OCI-LY1 (cell line): Measurements from ENCODE around the gene ZSCAN31.

Experiments
- H2AFZ ChIP-seq: fragments of 200-600 bp; sonication (generic), shearing (Covaris generic); 2 replicates; pipeline ENCODE4 v1.6.0; 2014; ENCODE audit warnings: antibody characterized with exemption, mild to moderate bottlenecking, low read length
- H3F3A ChIP-seq: fragments of 200-600 bp; sonication (generic), shearing (Covaris generic); 2 replicates; pipeline ENCODE4 v1.6.0; 2014; ENCODE audit warnings: mild to moderate bottlenecking, antibody characterized with exemption, low read length, moderate library complexity; ENCODE audit not compliant: insufficient read depth
- H3K27ac ChIP-seq: fragments of 200-600 bp; sonication (generic); 2 replicates; pipeline ENCODE4 v1.5.1; 2014; ENCODE audit warnings: low read length, mixed run types, mild to moderate bottlenecking, low read depth; ENCODE audit not compliant: poor library complexity, severe bottlenecking
- H3K27me3 ChIP-seq: fragments of 200-600 bp; sonication (generic); 2 replicates; pipeline ENCODE4 v1.6.0; 2014; ENCODE audit warnings: antibody characterized with exemption, mild to moderate bottlenecking, low read length, moderate library complexity; ENCODE audit not compliant: insufficient read depth
- H3K36me3 ChIP-seq: fragments of 200-600 bp; sonication (generic); 2 replicates; pipeline ENCODE4 v1.6.1; 2014; ENCODE audit warnings: mild to moderate bottlenecking, antibody characterized with exemption, low read length, moderate library complexity, mixed read lengths; ENCODE audit not compliant: insufficient read depth
- H3K4me1 ChIP-seq: fragments of 200-600 bp; sonication (generic); 2 replicates; pipeline ENCODE4 v1.5.1; 2014; ENCODE audit warnings: mild to moderate bottlenecking, low read length, moderate library complexity; ENCODE audit not compliant: insufficient read depth, severe bottlenecking
- H3K4me2 ChIP-seq: fragments of 200-600 bp; sonication (generic), shearing (Covaris generic); 2 replicates; pipeline ENCODE4 v1.6.1; 2014; ENCODE audit warnings: low read length
- H3K4me3 ChIP-seq: fragments of 200-600 bp; sonication (generic); 2 replicates; pipeline ENCODE4 v1.5.1; 2014; ENCODE audit warnings: low read length, low read depth, mild to moderate bottlenecking, mixed read lengths; ENCODE audit not compliant: poor library complexity, severe bottlenecking
- H3K79me2 ChIP-seq: fragments of 200-600 bp; shearing (Covaris generic); 2 replicates; pipeline ENCODE4 v1.6.1; 2016; ENCODE audit warnings: mixed run types, low read length, mixed read lengths; ENCODE audit not compliant: insufficient read depth
- H3K9ac ChIP-seq: fragments of 200-600 bp; sonication (generic), shearing (Covaris generic); 2 replicates; pipeline ENCODE4 v1.6.1; 2014; ENCODE audit warnings: mild to moderate bottlenecking, low read length, mixed read lengths
- H3K9me2 ChIP-seq: fragments of 200-600 bp; sonication (generic), shearing (Covaris generic); 2 replicates; pipeline ENCODE4 v1.6.1; 2014; ENCODE audit warnings: low read depth, mild to moderate bottlenecking, low read length, mixed read lengths
- H3K9me3 ChIP-seq: fragments of 200-600 bp; shearing (Covaris generic); 2 replicates; pipeline ENCODE4 v1.6.1; 2014; ENCODE audit warnings: low read length, mixed read lengths
- H4K20me1 ChIP-seq: fragments of 200-600 bp; sonication (generic), shearing (Covaris generic); 2 replicates; pipeline ENCODE4 v1.6.0; 2016; ENCODE audit warnings: mild to moderate bottlenecking, low read length; ENCODE audit not compliant: insufficient read depth
- CTCF ChIP-seq: fragments of 200-600 bp; sonication (generic), shearing (Covaris generic); IDR thresholded peaks from 2 replicates; pipeline ENCODE4 v1.5.1; 2017; ENCODE audit warnings: mild to moderate bottlenecking, antibody characterized with exemption, low read length, moderate library complexity, mixed read lengths
- EZH2 ChIP-seq: fragments of 200-600 bp; sonication (generic), shearing (Covaris generic); IDR thresholded peaks from 2 replicates; pipeline ENCODE4 v1.8.0; 2017; ENCODE audit warnings: borderline replicate concordance, mixed run types, mild to moderate bottlenecking, antibody characterized with exemption, low read length, moderate library complexity, mixed read lengths

ZSCAN31 gene

GRCh38 chr6:28295326-28295725 is 40.6 kb downstream of the ZSCAN31 start:
- no peak for TF ChIP-seq CTCF
- TF ChIP-seq EZH2 = no peak
- H3K4me1 ChIP-seq = no peaks in the 10 kb centered on the region
- H3K9me3 ChIP-seq = no peaks in the 10 kb centered on the region
- H4K20me1 ChIP-seq = no peaks in the 10 kb centered on the region
- no peak overlapping the region for H3K27ac ChIP-seq
- H3K79me2 ChIP-seq = no peaks in the 10 kb centered on the region
- H3K4me2 ChIP-seq = no peak overlapping the region
- H3K9me2 ChIP-seq = no peaks in the 10 kb centered on the region
- H3K4me3 ChIP-seq = no peak overlapping the region
- no peak overlapping the region for H3K9ac ChIP-seq
- H2AFZ ChIP-seq = no peak overlapping the region
- H3K36me3 ChIP-seq = no peaks in the 10 kb centered on the region
- H3F3A ChIP-seq = no peaks in the 10 kb centered on the region
- H3K27me3 ChIP-seq = no peaks in the 10 kb centered on the region

- no peaks in the 10 kb centered on the region for H3K9me3 ChIP-seq
- no peak overlapping the region for H3K27ac ChIP-seq
- H4K20me1 ChIP-seq = no peaks in the 10 kb centered on the region
- no peaks in the 10 kb centered on the region for H3K4me1 ChIP-seq
- TF ChIP-seq EZH2 (no peak), CTCF (no peak)
- H3K4me2 ChIP-seq = no peak overlapping the region
- no peak overlapping the region for H3K9ac ChIP-seq
- H3K9me2 ChIP-seq = no peaks in the 10 kb centered on the region
- peaks cover 8% of the 10 kb centered on the region for H3K36me3 ChIP-seq
- no peak overlapping the region for H3K4me3 ChIP-seq
- H3K27me3 ChIP-seq = no peaks in the 10 kb centered on the region
- H2AFZ ChIP-seq = no peak overlapping the region
- H3K79me2 ChIP-seq = no peaks in the 10 kb centered on the region
- no peaks in the 10 kb centered on the region for H3F3A ChIP-seq
Observed at GRCh38 chr6:28291573-28291972, 44.4 kb downstream of the ZSCAN31 start.

GRCh38 chr6:28282926-28283325 is 53.0 kb downstream of the ZSCAN31 start:
- Histone ChIP-seq H4K20me1 (no peaks in the 10 kb centered on the region), H3K27me3 (no peaks in the 10 kb centered on the region), H3F3A (no peaks in the 10 kb centered on the region), H3K36me3 (peaks cover 23% of the 10 kb centered on the region), H3K9me2 (no peaks in the 10 kb centered on the region), H3K9me3 (no peaks in the 10 kb centered on the region), H3K9ac (no peak overlapping the region), H3K4me2 (no peak overlapping the region), H3K4me3 (no peak overlapping the region), H3K27ac (no peak overlapping the region), H2AFZ (no peak overlapping the region), H3K79me2 (no peaks in the 10 kb centered on the region), H3K4me1 (peaks cover 17% of the 10 kb centered on the region)
- TF ChIP-seq EZH2 (no peak), CTCF (no peak)
